Dermis lymphatic vessel endothelial cell (primary cell): ENCODE data around the gene RGPD4. TPM values are rescaled to one million over a fixed set of nuclear protein-coding genes. Genes with fewer than 3 reads are reported as not detected.

Source experiments
- total RNA-seq: library from RNA; depleted of rRNA; stranded (reverse); fragments of >200 nt; gene quantifications from 2 replicates; pipeline ENCODE4 v1.2.1, GENCODE V29; 2014

RGPD4 gene
- total RNA-seq, result not detected in 2 replicates

DNA sequence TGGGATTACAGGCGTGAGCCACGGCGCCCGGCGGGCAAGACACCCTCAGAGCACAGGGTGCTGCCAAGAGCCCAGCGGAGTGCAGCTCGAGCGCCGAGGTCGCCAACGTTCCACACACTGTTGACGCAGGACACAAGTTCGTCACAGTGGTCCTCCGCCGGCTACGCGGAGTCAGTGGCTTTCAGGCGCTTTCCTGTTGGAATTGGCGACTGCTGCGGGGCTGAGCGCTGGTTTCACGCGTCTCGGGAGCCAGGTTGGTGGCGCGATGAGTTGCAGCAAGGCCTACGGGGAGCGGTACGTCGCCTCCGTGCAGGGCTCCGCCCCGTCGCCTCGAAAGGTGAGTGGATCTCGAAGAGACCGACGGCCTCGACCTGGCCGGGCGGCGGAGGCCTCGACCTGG lies at the start of gene RGPD4:
TSS of gene RGPD4 (plus strand) at position 144 of the 400 bp plus-strand sequence. CDS start at position 266, 122 bp downstream.

Other genes starting within 250 kb of the RGPD4 start
- gene SLC5A7, start 159.6 kb downstream of the RGPD4 start, total RNA-seq, result not detected in 2 replicates